Measurements from ENCODE around the gene RASGRP2. TPM values are rescaled to one million over a fixed set of nuclear protein-coding genes. Genes with fewer than 3 reads are reported as not detected.

Gene RASGRP2
- total RNA-seq, 3 donors from 2014 or later: 10.0 to 12.5 (median 11.5) TPM

DNA sequence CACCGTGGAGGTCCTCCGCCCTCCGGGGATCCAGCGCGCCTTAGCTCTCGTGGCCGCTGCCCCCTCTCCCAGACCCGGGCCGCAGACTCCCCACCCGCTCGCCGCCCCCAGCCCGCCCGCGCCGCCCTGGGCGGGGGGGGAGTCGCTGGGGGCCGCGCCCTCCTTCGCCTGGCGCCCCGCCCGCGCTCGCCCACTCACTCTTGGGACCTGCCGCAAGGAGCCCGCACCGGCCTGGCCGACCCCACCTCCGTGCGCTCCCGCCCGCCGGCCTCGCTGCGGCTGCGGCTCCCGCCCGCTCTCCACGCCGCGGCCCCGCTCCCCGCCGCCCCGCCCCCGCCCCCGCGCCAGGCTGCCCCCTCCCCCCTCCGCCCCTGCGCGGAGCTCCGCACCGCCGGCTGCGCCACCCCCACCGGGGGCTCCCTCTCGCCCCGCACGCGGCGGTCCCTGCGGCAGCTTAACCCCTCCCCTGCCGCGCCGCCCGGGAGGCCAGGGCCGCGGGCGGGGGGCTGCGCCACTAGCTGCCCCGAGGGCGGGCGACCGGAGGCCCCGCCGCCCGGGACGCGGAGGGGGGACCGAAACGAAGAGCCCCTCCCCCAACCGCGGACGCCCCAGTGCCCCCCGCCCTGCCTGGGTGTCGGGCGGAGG is 724 bp upstream of the RASGRP2 start:
- DNase-seq (ENCODE audit: low spot score in 2 of 2): no peak
- H3K9me3 ChIP-seq: no peaks in the 10 kb centered on the region
- peaks cover 0 to 22% of the 10 kb centered on the region in 2 donors for H3K27me3 ChIP-seq
- H3K36me3 ChIP-seq: no peaks in the 10 kb centered on the region
- peaks cover 15 to 17% of the 10 kb centered on the region in 2 donors for H3K4me1 ChIP-seq
- intact Hi-C loops (cut with DNase I; ENCODE audit: low total_unique reads): no loop called here
- peak overlapping the region; percentile 75 to 92 for H3K27ac ChIP-seq
- peak overlapping the region; percentile 52 to 73 (median 58) for H3K4me3 ChIP-seq
- TF ChIP-seq POLR2AphosphoS5 (IDR thresholded peaks at IDR 0.05) (no peak), POLR2A (IDR thresholded peaks at IDR 0.05) (no peak)
- TF ChIP-seq, protein P1, sequence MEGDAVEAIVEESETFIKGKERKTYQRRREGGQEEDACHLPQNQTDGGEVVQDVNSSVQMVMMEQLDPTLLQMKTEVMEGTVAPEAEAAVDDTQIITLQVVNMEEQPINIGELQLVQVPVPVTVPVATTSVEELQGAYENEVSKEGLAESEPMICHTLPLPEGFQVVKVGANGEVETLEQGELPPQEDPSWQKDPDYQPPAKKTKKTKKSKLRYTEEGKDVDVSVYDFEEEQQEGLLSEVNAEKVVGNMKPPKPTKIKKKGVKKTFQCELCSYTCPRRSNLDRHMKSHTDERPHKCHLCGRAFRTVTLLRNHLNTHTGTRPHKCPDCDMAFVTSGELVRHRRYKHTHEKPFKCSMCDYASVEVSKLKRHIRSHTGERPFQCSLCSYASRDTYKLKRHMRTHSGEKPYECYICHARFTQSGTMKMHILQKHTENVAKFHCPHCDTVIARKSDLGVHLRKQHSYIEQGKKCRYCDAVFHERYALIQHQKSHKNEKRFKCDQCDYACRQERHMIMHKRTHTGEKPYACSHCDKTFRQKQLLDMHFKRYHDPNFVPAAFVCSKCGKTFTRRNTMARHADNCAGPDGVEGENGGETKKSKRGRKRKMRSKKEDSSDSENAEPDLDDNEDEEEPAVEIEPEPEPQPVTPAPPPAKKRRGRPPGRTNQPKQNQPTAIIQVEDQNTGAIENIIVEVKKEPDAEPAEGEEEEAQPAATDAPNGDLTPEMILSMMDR (IDR thresholded peaks at IDR 0.05): no peak

DNA sequence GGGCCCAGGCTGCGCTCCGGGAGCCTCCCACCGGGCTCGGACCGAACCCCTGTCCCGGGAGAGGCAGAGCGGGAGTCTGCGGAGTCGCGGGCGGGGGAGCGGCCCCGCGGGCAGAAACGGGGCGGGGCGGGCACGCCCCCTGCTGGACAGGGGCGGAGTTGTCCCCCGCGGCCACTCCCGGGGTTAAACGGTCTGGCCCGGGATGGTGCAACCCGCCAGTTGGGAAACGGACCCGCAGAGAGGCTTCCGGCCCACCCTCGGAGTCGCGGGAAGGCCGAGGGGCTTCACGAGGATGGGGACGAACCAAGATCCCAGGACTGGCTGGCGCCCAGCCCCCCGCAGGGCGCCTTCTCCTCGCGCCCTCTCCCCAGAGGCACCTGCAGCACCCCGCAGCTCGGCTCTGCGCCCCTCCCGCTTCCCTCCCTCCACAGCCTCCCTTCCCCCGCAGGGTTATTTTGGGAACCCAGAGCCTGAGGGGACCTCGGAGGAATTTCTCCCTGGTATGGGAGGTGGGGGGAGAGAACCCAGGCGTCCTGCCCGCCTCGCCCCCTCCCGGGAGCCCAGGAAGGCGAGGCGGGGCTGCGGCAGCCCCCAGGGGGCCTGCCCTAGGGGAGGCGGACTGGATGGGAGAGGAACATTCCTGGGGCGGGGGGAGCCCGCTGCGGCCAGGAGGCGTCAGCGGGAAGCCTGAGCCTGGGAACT is 902 bp downstream of the RASGRP2 start:
- TF ChIP-seq, protein P1 (IDR thresholded peaks at IDR 0.05): peak; percentile 46 to 75 (median 49)
- TF ChIP-seq POLR2AphosphoS5 (IDR thresholded peaks at IDR 0.05): peak in 1 of 3 donors; percentile 55
- peak; percentile 17 for TF ChIP-seq POLR2A (IDR thresholded peaks at IDR 0.05)
- H3K27me3 ChIP-seq: peaks cover 0 to 22% of the 10 kb centered on the region in 2 donors
- H3K4me3 ChIP-seq: peak overlapping the region; percentile 52 to 73 (median 58)
- peak overlapping the region; percentile 48 to 92 for H3K27ac ChIP-seq
- intact Hi-C loops (cut with DNase I; ENCODE audit: low total_unique reads): loop anchor here (1.0 kb wide), 1 partner anchor 26 kb away; no protein-coding TSS in a partner anchor
- H3K36me3 ChIP-seq: no peaks in the 10 kb centered on the region
- peaks cover 15 to 17% of the 10 kb centered on the region in 2 donors for H3K4me1 ChIP-seq
- no peak for DNase-seq (ENCODE audit: low spot score in 2 of 2)
- H3K9me3 ChIP-seq: no peaks in the 10 kb centered on the region

DNA sequence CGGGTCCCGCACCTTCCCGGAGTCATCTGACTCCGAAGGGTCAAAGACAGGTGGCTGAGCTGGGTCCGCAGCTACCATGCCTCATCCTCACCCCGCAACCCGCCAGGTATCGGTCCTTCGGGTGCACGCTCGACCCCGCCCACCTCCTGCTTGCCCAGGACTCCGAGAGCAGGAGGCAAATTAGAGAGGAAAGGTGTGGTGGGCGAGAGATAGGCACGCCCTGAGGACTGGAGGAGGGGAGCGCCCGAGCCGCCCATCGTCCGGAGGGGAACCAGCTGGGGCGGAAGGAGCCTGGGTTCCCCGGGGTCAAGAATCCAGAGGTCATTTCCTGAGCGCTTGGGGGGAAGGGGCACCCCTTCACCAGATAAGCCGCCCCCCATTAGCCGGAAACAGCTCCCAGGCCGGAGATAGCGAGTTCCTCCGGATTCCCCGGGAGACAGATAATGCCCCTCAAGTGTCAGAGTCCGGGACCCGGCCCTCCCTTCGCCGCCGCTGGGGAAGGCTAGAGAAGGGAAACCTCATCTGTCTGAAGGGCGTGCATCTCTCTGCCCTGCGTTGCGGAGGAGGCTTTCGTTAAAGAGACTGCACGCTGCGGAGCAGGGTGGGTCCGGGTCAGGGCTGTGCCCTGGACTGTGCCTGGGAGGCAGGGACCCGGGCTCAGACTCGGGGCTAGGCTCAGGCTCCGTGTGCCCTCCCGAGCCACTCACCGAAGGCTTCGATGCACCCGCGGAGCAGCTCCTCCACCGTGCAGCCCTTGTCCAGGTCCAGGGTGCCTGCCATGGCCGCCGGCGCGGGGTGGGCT is 1.7 kb downstream of the RASGRP2 start:
- peaks cover 15 to 17% of the 10 kb centered on the region in 2 donors for H3K4me1 ChIP-seq
- H3K27ac ChIP-seq: peak overlapping the region in 1 of 2 donors; percentile 92
- H3K9me3 ChIP-seq: no peaks in the 10 kb centered on the region
- intact Hi-C loops (cut with DNase I; ENCODE audit: low total_unique reads): no loop called here
- no peaks in the 10 kb centered on the region for H3K36me3 ChIP-seq
- H3K4me3 ChIP-seq: peak overlapping the region; percentile 52 to 73 (median 58)
- peaks cover 0 to 22% of the 10 kb centered on the region in 2 donors for H3K27me3 ChIP-seq
- no peak for DNase-seq (ENCODE audit: low spot score in 2 of 2)
- TF ChIP-seq, protein P1 (IDR thresholded peaks at IDR 0.05): no peak
- TF ChIP-seq POLR2A (IDR thresholded peaks at IDR 0.05): no peak
- TF ChIP-seq POLR2AphosphoS5 (IDR thresholded peaks at IDR 0.05): no peak

DNA sequence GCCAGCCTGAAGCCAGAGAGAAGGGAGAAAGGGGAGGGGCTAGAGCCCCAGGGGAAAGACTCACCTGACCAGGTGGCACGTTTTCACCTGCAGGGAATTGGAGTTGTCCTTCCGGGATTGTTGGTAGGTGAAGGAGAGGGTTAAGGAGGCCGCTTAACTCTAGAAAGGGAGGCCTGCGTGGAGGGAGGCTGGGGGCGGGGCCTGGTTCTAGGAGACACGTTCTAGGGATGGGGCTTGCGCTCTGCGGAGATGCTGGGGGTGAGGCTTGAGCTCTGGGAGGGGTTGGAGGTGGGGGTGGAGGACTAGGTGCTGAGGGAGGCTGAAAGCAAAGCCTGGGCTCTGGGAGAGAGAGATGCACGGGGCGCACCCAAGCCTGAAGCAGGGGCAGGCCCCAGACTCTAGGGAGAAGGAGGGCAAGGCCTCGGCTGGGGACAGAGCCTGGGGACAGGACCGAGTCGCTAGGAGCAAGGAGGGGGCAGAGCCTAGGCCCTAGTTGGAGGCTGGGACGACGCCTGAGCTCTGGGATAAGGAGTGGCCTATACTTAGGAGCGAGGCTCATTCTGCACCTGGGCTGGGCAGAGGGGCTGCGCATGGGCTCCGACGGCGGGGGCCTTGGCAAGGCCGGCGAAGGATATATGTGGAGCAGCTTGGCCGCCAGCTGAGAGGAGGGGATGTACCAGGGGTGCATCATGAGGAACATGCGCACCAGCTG is 2.4 kb downstream of the RASGRP2 start:
- intact Hi-C loops (cut with DNase I; ENCODE audit: low total_unique reads): no loop called here
- H3K27ac ChIP-seq: peak overlapping the region in 1 of 2 donors; percentile 92
- TF ChIP-seq POLR2AphosphoS5 (IDR thresholded peaks at IDR 0.05) (no peak), POLR2A (IDR thresholded peaks at IDR 0.05) (no peak)
- TF ChIP-seq, protein P1 (IDR thresholded peaks at IDR 0.05): no peak
- H3K9me3 ChIP-seq: no peaks in the 10 kb centered on the region
- DNase-seq (ENCODE audit: low spot score in 2 of 2): no peak
- peak overlapping the region; percentile 52 to 73 (median 58) for H3K4me3 ChIP-seq
- H3K27me3 ChIP-seq: peaks cover 0 to 22% of the 10 kb centered on the region in 2 donors
- H3K36me3 ChIP-seq: no peaks in the 10 kb centered on the region
- peaks cover 15 to 17% of the 10 kb centered on the region in 2 donors for H3K4me1 ChIP-seq
